NT2/D1 (cell line): ENCODE data around the gene EDIL3.

Experiments
- DNase-seq: peaks from one replicate; pipeline ENCODE4 v3.0.0-alpha.2; 2011; ENCODE audit warnings: low read depth, low spot score
- H3K27me3 ChIP-seq: 2 replicates; pipeline ENCODE4 v1.6.0; 2011; ENCODE audit warnings: mild to moderate bottlenecking; ENCODE audit not compliant: insufficient read length, insufficient read depth
- H3K36me3 ChIP-seq: 2 replicates; pipeline ENCODE4 v1.6.1; 2011; ENCODE audit warnings: mild to moderate bottlenecking, low read length, mixed read lengths; ENCODE audit not compliant: insufficient read depth, insufficient read length
- H3K4me1 ChIP-seq: 2 replicates; pipeline ENCODE4 v1.5.1; 2011; ENCODE audit not compliant: insufficient read depth, insufficient read length
- H3K4me3 ChIP-seq: 2 replicates; pipeline ENCODE4 v1.5.1; 2011; ENCODE audit warnings: low read depth; ENCODE audit not compliant: insufficient read length
- H3K9ac ChIP-seq: 2 replicates; pipeline ENCODE4 v1.6.0; 2011; ENCODE audit warnings: low read depth; ENCODE audit not compliant: insufficient read length
- H3K9me3 ChIP-seq: 2 replicates; pipeline ENCODE4 v1.5.1; 2011; ENCODE audit warnings: mild to moderate bottlenecking, low read length; ENCODE audit not compliant: insufficient read depth
- SUZ12 ChIP-seq: IDR thresholded peaks from 2 replicates; pipeline ENCODE4 v1.6.1; 2011; ENCODE audit not compliant: insufficient read length, insufficient read depth; ENCODE audit errors: extremely low read depth
- YY1 ChIP-seq: IDR thresholded peaks from 2 replicates; pipeline ENCODE4 v1.6.1; 2011; ENCODE audit not compliant: insufficient read length, insufficient read depth
- ZNF274 ChIP-seq: IDR thresholded peaks from 2 replicates; pipeline ENCODE4 v1.6.1; 2011; ENCODE audit warnings: mild to moderate bottlenecking, low read depth, low read length

The EDIL3 gene

GRCh38 chr5:84248013-84248412 lies 136.7 kb downstream of the EDIL3 start:
- Histone ChIP-seq H3K4me1 (no peaks in the 10 kb centered on the region), H3K27me3 (no peaks in the 10 kb centered on the region), H3K9ac (no peak overlapping the region), H3K4me3 (no peak overlapping the region), H3K36me3 (no peaks in the 10 kb centered on the region), H3K9me3 (no peaks in the 10 kb centered on the region)
- TF ChIP-seq YY1 = no peak
- no peak for TF ChIP-seq ZNF274
- no peak for TF ChIP-seq SUZ12
- no peak for DNase-seq

GRCh38 chr5:84242286-84242685 lies 142.4 kb downstream of the EDIL3 start:
- Histone ChIP-seq H3K36me3 (no peaks in the 10 kb centered on the region), H3K27me3 (no peaks in the 10 kb centered on the region), H3K4me3 (no peak overlapping the region), H3K4me1 (no peaks in the 10 kb centered on the region), H3K9ac (no peak overlapping the region), H3K9me3 (no peaks in the 10 kb centered on the region; the same call in 1 of the 2 replicates)
- DNase-seq = no peak
- no peak for TF ChIP-seq YY1
- no peak for TF ChIP-seq SUZ12
- no peak for TF ChIP-seq ZNF274

GRCh38 chr5:84239494-84239893 lies 145.2 kb downstream of the EDIL3 start:
- Histone ChIP-seq H3K4me1 (no peaks in the 10 kb centered on the region), H3K9me3 (no peaks in the 10 kb centered on the region; the same call in 1 of the 2 replicates), H3K36me3 (no peaks in the 10 kb centered on the region), H3K9ac (no peak overlapping the region), H3K4me3 (no peak overlapping the region), H3K27me3 (no peaks in the 10 kb centered on the region)
- no peak for TF ChIP-seq ZNF274
- DNase-seq = no peak

GRCh38 chr5:84237126-84237525 lies 147.6 kb downstream of the EDIL3 start:
- Histone ChIP-seq H3K9me3 (no peaks in the 10 kb centered on the region; the same call in 1 of the 2 replicates), H3K4me1 (no peaks in the 10 kb centered on the region)
- no peak for TF ChIP-seq ZNF274
- TF ChIP-seq YY1 = no peak
- TF ChIP-seq SUZ12 = no peak

GRCh38 chr5:84231433-84231832 lies 153.2 kb downstream of the EDIL3 start:
- no peak for TF ChIP-seq YY1
- TF ChIP-seq SUZ12 = no peak
- TF ChIP-seq ZNF274 = no peak
- no peak overlapping the region for H3K9ac ChIP-seq
- no peaks in the 10 kb centered on the region for H3K36me3 ChIP-seq
- H3K27me3 ChIP-seq = no peaks in the 10 kb centered on the region
- no peak for DNase-seq
- H3K9me3 ChIP-seq = no peaks in the 10 kb centered on the region
- H3K4me3 ChIP-seq = no peak overlapping the region
- H3K4me1 ChIP-seq = no peaks in the 10 kb centered on the region

More at GRCh38 chr5:84237126-84237525, 147.6 kb downstream of the EDIL3 start:
- no peak for DNase-seq
- no peak overlapping the region for H3K4me3 ChIP-seq
- no peaks in the 10 kb centered on the region for H3K36me3 ChIP-seq
- H3K27me3 ChIP-seq = no peaks in the 10 kb centered on the region
- no peak overlapping the region for H3K9ac ChIP-seq

GRCh38 chr5:84229045-84229444 lies 155.6 kb downstream of the EDIL3 start:
- no peak for TF ChIP-seq ZNF274
- no peak for TF ChIP-seq SUZ12
- TF ChIP-seq YY1 = no peak

GRCh38 chr5:84228266-84228665 lies 156.4 kb downstream of the EDIL3 start:
- no peak overlapping the region for H3K9ac ChIP-seq
- H3K4me1 ChIP-seq = no peaks in the 10 kb centered on the region
- no peak overlapping the region for H3K4me3 ChIP-seq
- no peaks in the 10 kb centered on the region for H3K9me3 ChIP-seq
- H3K27me3 ChIP-seq = no peaks in the 10 kb centered on the region
- DNase-seq = no peak
- H3K36me3 ChIP-seq = no peaks in the 10 kb centered on the region
- TF ChIP-seq YY1 = no peak
- no peak for TF ChIP-seq ZNF274
- TF ChIP-seq SUZ12 = no peak

More at GRCh38 chr5:84229045-84229444, 155.6 kb downstream of the EDIL3 start:
- Histone ChIP-seq H3K4me1 (no peaks in the 10 kb centered on the region), H3K36me3 (no peaks in the 10 kb centered on the region), H3K9ac (no peak overlapping the region), H3K27me3 (no peaks in the 10 kb centered on the region), H3K4me3 (no peak overlapping the region), H3K9me3 (no peaks in the 10 kb centered on the region)
- DNase-seq = no peak

GRCh38 chr5:84227236-84227635 lies 157.4 kb downstream of the EDIL3 start:
- Histone ChIP-seq H3K4me1 (no peaks in the 10 kb centered on the region), H3K9ac (no peak overlapping the region), H3K9me3 (no peaks in the 10 kb centered on the region), H3K4me3 (no peak overlapping the region), H3K36me3 (no peaks in the 10 kb centered on the region), H3K27me3 (no peaks in the 10 kb centered on the region)
- no peak for DNase-seq
- no peak for TF ChIP-seq ZNF274
- no peak for TF ChIP-seq YY1
- no peak for TF ChIP-seq SUZ12
